HG03575 (cell line): Measurements from ENCODE around the gene CCDC32.

Experiments
- ATAC-seq: cut with Tn5 transposase; IDR thresholded peaks from one replicate; pipeline ENCODE4 v1.9.1; 2021; ENCODE audit not compliant: unreplicated experiment, insufficient number of reproducible peaks, low FRiP score; ENCODE audit errors: extremely low read depth

Gene CCDC32

DNA sequence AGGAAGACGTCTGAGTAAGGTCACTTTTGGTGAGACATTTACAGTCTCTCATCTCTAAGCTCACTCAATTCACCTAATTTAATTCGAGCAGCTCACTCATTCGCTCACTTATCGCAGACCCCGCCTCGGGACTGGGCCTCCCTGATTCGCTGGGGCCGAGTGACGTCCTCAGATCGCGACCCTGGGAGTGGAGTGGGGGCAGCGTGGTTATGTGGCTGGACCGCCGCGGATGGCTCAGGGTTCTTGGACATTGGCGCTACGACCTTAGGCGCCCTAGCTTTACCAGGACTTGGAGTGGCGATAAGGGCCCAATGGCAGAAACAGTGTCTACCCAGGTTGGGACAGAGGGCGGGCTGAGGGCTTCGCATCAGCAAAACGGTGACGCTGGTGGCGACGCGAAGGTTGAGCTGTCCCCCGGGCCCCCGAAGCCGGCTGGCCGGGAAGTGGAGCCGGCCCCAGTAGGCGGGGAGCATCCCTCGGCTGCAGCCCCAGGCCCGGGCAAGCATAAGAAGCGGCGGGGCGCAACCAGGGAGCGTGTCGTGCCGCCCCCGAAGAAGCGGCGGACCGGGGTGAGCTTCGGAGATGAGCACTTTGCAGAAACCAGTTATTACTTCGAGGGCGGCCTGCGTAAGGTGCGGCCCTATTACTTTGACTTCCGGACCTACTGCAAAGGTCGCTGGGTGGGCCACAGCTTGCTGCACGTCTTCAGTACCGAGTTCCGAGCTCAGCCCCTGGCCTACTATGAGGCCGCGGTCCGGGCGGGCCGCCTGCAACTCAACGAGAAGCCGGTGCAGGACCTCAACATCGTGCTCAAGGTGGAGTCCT is 4.5 kb upstream of the CCDC32 start, which contains the start of gene RPUSD2:
RPUSD2 (plus strand) TSS at position 171 of the 825 bp plus-strand sequence; CDS start at position 210, 39 bp downstream.
- no peak for ATAC-seq

DNA sequence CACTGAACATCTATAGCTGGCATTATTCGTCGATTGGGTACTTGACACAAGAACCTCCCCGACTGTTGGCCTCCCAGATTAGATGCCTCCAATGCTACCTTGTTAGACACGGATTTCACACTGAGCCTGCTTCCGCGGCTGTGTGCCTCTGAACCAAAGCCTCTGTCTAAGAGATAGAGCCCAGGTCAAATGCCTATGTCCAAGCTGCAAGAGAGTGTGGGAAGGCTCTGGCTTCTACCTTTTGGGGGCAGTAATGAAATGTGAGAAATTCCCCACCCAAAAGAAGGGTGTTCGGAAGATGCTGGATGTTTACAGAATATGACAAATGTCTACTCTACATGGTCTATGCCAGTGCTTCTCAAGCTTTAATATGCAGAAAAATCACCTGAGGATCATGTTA is 2.3 kb upstream of the CCDC32 start:
- ATAC-seq: no peak

DNA sequence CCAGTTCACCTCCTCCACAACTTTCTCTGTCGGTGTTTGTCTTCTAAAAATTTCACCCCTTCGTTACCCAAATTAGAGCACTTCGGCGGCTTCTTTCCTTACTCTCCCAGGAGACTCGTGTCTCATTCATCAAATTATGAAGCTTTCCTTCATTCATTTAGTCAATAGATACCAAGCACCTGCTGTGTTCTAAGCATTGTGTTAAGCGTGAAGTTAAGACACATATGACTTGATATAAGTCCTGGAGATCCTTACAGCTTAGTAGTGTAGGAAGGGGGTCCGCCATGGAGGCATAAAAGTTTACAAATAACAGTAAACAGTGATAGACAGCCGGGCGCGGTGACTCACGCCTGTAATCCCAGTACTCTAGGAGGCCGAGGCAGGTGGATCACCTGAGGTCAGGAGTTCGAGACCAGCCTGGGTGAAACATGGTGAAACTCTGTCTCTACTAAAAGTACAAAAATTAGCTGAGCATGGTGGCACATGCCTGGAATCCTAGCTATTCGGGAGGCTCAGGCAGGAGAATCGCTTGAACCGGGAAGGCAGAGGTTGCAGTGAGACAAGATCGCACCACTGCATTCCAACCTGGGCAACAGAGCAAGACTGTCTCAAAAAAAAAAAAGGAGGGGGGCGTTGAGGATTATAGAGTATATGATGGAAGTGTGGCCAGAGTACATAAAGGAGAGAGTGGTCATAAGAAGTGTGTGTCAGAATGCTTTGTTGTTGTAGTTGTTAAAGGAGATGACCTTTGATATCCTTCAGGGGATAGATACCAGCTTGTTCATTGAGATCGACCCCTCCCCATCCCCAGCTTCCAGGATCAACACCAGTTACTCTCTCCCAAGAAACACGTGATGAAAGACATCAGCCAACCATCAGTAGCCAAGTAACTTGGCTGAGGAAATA is 744 bp upstream of the CCDC32 start:
- no peak for ATAC-seq

DNA sequence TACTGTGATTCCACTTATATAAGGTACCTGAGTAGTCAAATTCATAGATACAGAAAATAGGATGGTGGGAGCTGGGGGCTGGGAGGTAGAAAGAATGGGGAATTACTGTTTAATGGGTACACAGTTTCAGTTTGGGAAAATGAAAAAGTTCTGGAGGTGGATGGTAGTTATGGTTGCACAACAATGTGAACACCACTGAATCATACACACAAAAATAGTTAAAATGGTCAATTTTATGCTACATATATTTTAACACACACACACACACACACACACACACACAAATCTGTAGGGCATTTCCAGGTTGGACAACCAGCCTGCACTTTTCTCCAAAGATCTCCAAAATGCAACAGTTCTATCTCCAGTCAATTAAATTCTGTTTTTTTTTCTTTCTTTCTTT is 1.4 kb downstream of the CCDC32 start:
- ATAC-seq: no peak

DNA sequence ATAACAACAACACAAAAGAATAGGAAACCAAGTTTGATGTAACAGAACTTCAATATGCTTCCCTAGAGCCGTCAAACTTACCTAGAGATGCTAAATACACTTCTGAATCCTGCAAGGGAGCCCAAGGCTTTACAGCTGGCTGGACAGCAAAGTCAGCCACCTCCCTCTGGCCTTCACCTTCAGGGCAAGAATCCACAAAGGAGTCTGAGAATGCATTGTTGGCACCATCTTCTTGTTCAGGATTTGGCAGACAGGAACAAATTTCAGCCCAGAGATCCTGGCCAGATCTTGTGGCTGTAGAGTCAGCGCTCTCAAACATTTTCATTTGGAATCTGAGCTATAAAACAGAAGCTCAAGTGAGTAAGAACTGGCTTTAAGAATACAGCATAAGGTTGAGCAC is 2.2 kb downstream of the CCDC32 start:
- ATAC-seq: no peak

DNA sequence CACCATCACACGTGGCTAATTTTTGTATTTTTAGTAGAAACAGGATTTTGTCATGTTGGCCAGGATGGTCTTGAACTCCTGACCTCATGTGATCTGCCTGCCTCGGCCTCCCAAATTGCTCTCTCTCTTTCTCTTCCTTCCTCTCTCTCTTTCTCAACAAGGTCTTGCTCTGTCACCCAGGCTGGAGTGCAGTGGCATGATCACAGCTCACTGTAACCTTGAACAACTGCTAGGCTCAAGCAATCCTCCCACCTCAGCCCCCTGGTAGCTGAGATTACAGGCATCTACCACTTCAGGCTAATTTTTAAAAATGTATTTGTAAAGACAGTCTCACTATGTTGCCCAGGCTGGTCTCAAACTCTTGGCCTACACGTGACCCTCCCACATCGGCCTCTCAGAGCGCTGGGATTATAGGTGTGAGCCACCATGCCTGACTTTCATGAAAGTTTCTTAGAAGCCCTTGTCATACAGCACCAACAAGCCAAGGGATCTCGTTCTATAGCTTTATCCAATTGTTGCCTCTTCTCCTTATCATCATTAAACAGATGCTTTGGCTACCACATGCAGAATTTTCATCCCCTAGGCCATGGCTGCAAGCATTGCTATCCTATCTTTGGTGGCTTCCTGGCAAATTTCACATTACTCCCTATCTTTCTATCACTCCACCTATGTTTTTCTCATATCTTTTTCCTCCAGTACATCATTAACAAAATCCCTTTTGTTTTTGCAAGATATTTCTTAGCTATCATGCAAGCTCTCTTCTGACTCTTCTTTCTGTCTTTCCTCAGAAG is 5.7 kb downstream of the CCDC32 start:
- ATAC-seq: no peak

DNA sequence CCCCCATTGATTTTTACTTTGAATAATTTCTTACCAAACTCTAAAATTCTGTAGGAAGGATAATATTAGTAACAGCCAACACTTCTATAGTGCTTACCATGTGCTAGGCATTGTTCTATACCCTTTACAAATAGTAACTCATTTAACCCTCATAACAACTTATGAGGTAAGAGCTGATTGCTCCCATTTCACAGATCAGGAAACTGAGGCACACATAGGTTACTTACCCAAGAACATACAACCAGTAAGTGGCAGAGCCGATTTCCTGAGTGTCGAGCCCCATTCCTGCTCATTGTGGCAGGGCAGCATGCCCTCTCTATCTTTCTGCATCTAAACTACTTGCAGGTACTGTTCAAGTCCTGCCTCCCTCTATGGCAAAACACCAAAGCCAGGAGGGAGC is 9.0 kb downstream of the CCDC32 start:
- no peak for ATAC-seq

DNA sequence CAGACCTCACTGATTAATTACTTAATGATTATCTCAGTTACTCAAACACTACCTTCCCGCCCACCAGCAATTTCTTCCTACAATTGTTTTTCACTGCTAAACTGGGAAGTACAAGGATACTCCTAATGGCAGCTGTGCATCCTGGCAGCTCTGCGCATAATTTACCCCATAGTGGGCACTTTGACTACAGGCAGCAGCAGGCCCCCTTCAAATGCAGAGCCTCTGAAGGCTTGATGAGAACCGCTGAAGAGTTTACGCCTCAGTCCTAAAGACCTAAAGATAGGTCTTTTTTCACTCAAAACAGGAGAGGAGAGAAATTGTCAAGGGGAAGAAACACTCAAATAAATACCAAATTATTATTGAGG is 10.7 kb downstream of the CCDC32 start:
- ATAC-seq: no peak

DNA sequence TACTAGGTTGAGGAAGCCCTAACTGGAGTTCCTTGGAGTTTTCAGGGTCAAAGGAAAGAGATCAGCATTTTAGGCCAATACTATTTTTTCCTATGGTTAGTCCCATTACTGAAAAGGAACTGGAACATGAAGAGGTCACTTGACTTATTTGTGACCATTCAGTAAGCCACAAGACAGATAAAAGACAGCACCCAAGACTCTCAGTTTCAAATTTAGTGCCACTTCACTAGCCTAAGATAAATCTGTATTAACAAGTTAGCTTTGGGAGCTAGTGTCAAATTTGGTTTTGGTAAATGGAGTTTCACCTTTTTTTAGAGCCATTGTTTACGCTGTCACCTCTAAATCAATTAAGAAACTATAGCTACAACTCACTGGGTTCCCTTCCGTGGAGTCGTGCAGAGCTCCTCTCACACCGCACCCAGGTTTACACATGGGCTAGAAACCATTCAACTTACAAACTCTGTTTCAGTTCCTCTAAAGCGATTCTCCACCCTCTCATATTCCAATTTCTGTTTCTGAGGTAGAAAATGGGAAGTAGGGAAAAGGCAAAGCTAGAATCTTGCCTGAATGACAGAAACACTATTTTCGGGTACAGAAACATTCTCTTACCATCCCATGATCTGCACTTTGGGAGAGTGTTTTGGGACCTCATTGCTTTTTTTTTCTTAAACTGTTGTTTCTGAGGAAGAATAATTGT is 14.4 kb downstream of the CCDC32 start:
- peak; percentile 35 for ATAC-seq

DNA sequence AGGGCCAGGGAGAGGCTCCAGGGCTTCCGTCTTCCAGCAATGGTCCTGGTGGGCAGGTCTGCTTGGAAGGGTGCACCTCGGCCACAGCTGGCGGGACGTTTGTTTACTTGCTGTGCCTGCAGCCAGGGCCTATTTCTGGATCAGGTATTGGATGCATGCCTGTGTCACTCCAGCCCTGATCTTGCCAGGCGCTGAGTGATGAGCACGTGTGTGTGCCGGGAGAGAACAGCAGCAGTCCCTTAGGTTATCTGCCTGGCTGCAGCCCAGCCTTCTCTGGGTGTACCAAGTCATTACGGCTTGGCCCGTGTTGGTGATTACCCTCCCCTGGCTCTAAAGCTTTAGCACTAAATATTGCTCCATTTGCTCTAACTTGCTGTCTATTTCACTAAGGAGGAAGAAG is 14.9 kb downstream of the CCDC32 start:
- peak; percentile 7 for ATAC-seq

DNA sequence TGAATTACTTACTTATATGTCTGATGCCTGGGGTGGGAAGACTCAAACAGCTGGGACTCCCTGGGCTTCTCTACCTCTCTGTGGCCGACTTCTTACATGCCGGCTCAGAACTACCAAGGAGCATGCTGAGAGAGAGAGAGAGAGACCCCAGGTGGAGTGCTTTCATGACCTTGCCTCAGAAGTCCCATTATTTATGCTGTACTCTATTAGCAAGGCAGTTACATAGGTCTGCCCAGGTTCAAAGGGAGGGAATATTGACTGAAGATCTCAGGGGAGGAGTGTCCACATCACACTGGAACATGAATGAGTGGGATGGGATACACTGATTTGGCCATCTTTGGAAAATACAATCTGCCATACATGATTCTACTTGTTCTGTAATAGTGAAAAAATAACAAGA is 16.2 kb downstream of the CCDC32 start:
- ATAC-seq: no peak

DNA sequence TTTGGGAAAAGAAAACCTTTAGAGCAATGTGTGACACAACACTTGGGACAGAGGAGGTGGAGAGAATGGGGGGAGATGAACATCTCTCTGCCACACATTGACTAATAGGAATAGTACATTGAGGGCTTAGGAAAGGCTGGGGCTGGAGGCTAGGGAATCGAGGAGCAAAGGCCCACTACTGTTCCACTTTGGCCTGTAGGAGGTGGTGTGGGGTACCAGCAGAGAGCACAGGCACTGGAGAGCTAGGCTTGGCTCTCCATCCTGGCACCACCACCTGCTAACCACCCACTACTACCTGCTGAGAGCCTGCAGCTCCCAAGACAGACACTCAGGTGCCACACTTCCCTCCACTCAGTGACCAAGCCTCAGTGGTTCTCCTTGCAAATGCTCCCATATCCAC is 19.4 kb downstream of the CCDC32 start:
- ATAC-seq: no peak

DNA sequence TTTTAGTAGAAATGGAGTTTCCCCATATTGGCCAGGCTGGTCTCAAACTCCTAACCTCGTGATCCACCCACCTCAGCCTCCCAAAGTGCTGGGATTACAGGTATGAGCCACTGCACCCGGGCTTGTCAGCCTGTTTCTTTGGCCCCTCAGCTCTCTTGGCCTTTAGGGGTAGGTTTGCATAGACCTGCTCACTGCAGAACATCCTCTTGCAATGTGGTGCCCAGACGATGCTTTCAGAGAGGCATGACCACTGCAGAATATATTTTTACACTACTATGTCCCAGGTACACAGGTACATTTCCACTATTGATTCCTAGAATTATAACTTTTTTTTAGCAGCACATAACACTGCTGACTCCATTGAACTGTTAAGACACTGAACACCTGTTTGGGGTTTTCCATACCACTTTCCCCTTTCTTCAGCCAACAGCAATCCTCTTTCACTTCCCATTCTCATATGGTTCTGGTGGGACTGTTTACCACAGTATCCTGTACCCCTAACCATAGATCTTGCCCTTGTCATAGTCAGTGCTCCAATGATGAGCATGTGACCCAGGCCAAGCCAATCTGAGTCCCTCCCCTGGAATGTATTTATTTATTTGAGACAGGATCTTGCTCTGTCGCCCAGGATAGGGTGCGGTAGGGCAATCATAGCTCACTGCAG is 21.1 kb downstream of the CCDC32 start:
- no peak for ATAC-seq

DNA sequence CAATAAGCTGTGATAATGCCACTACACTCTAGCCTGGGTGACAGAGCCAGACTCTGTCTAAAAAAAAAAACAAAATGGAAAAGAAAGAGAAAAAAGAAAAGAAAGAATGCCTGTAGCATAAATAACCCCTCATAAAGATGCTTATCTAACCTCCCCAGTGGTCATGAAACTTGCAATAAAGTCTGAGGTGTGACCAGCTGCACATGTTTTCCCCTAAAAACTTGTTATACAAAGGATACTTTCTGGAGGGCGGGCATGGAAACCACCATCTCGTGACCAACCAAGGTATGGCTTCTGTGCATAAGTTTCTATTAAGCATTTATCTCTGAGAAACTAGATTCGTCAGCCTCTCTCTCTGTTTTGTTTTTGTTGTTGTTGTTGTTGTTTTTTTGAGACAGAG is 21.8 kb downstream of the CCDC32 start:
- ATAC-seq: no peak

DNA sequence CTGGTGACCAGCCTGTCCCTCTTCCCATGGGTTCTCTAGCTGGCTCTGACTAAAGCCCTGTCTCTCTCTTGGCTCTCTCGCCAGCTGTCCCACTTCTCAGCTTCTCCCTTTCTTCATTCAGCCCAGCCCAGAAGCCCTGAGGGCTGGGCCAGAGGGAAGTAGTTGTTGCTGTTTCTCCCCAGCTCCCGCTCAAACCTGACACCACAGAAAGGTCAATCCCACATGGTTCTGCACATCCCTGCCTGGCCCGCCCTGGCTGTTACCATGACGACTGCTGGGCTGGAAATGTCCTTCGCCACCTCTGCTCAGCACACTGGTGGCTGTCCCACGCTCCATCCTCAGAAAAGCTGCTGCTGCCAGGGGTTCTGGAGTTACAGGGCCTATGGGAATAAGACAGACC is 25.9 kb downstream of the CCDC32 start:
- ATAC-seq: no peak

DNA sequence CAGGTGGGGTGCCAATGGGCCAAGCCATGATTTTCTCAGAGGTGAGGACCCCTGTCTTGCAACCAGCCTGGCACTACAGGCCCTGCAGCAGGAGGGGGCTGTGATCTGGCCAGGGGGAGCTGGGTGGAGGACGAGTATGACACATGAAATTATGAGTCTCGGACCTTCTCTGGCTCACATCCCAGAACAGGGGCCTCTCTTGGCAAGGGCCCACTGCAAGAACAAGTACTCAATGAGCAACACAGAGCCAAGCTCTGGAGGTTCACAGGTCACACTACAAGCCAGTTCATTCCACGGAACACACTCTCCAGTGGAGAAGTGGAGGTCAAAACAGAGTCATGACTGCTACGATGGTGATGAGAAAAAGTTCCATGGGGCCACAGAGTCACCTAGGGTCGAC is 28.3 kb downstream of the CCDC32 start:
- ATAC-seq: no peak

DNA sequence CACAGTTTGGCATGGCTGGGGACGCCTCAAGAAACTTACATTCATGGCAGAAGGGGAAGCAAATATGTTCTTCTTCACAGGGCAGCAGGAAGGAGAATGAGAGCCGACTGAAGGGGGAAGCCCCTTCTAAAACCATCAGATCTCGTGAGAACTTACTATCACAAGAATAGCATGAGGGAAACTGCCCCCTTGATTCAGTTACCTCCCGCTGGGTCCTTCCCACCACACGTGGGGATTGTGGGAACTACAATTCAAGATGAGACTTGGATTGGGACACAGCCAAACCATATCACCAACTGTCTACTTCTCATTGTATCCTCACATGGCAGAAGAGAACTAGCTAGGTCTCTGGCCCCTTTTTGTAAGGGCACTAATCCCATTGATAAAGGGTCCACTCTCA is 30.5 kb downstream of the CCDC32 start:
- ATAC-seq: no peak

DNA sequence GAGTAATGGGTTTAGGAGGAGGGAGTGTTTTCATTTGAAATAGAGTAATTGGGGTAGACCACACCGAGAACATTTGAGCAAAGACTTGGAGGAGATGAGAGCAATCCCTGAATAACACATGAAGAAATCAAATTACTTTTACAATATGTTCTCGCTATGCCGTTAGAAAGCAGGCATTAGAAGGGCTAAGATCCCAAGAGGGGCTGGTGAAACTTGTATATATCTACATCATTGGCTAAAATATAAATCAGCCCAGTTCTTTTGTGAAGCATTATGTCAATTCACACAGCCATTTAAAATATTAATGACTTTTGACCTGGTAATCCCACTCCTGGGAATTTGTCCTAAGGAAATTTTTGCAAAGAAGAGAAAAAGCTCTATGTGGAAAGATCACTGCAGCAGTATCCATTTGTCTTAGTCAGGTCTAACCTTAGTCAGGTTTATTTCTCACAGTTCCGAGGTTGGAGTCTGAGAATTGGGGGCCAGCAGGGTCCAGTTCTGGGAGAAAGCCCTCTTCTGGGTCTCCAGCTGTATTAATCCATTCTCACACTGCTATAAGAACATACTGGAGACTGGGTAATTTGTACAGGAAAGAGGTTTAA is 31.0 kb downstream of the CCDC32 start:
- ATAC-seq: no peak
